H1 (cell line): ENCODE results near the gene RERE. TPM values are rescaled to one million over a fixed set of nuclear protein-coding genes. Genes with fewer than 3 reads are reported as not detected.

Source experiments
- CTCF ChIA-PET: fragments of 300-600 bp; sonication (Branson Sonifier 250); formaldehyde crosslinking; loops from one replicate; lab custom pipeline; 2021; ENCODE audit not compliant: partially characterized antibody; lab: Charles Lee
- POLR2A ChIA-PET: fragments of 300-600 bp; sonication (Branson Sonifier 250); formaldehyde crosslinking; loops from one replicate; lab custom pipeline; 2021; ENCODE audit warnings: inconsistent platforms; ENCODE audit not compliant: partially characterized antibody; lab: Charles Lee
- DNase-seq, 2 experiments: peaks; one replicate each; pipeline versions ENCODE4 v3.0.0 to v3.0.0-alpha.2; 2010 to 2022; ENCODE audit warnings: low spot score in 2 of 2, low read depth in 1 of 2, mixed read lengths in 1 of 2
- FAIRE-seq: peaks from 2 replicates; lab custom pipeline; 2011; peaks lifted over from hg19 to GRCh38; lab: Jason Lieb, UNC
- H2AFZ ChIP-seq: 2 replicates; pipeline ENCODE4 v1.8.1; 2012; ENCODE audit warnings: low read length, inconsistent platforms
- H2AK5ac ChIP-seq: 2 replicates; pipeline ENCODE4 v1.6.1; 2013; ENCODE audit warnings: low read depth, low read length
- H2BK120ac ChIP-seq: replicated peaks from 2 replicates; pipeline ENCODE3; 2013; ENCODE audit warnings: low read depth, low read length, inconsistent platforms
- H2BK12ac ChIP-seq: 2 replicates; pipeline ENCODE4 v1.6.1; 2013; ENCODE audit warnings: low read depth, low read length
- H2BK15ac ChIP-seq: 2 replicates; pipeline ENCODE4 v1.6.1; 2013; ENCODE audit warnings: low read length
- H2BK20ac ChIP-seq: 2 replicates; pipeline ENCODE4 v1.6.1; 2013; ENCODE audit warnings: low read length
- H2BK5ac ChIP-seq: 2 replicates; pipeline ENCODE4 v1.6.1; 2013; ENCODE audit warnings: low read depth, low read length
- H3K14ac ChIP-seq: 2 replicates; pipeline ENCODE4 v1.6.1; 2013; ENCODE audit warnings: inconsistent platforms; ENCODE audit not compliant: insufficient read length
- H3K18ac ChIP-seq: 2 replicates; pipeline ENCODE4 v1.6.1; 2013; ENCODE audit warnings: low read length; ENCODE audit errors: extremely low read depth
- H3K23ac ChIP-seq: 2 replicates; pipeline ENCODE4 v1.6.1; 2013; ENCODE audit warnings: inconsistent platforms; ENCODE audit not compliant: insufficient read length
- H3K23me2 ChIP-seq: 2 replicates; pipeline ENCODE4 v1.6.1; 2013; ENCODE audit warnings: low read depth, low read length
- H3K27ac ChIP-seq: 2 replicates; pipeline ENCODE4 v1.6.1; 2011; ENCODE audit warnings: low read depth, low read length, inconsistent platforms
- H3K27me3 ChIP-seq, 4 experiments: replicated peaks in 1 of 4; 1 replicate in 1 of 4; 2 replicates in 3 of 4; pipeline versions ENCODE4 v1.6.1 to v1.8.1; 2011 to 2013; ENCODE audit warnings: low read length in 3 of 4, mild to moderate bottlenecking in 3 of 4, inconsistent platforms in 2 of 4, mixed read lengths in 2 of 4, moderate library complexity in 1 of 4; ENCODE audit not compliant: control insufficient read depth in 3 of 4, insufficient read depth in 3 of 4; ENCODE audit errors: extremely low read depth in 1 of 4
- H3K36me3 ChIP-seq, 4 experiments: 2 replicates each; pipeline versions ENCODE4 v1.6.1 to v1.8.1; 2011 to 2013; ENCODE audit warnings: mild to moderate bottlenecking in 4 of 4, low read length in 3 of 4, moderate library complexity in 2 of 4, control low read depth in 1 of 4, inconsistent platforms in 1 of 4; ENCODE audit not compliant: insufficient read depth in 4 of 4, control insufficient read depth in 2 of 4
- H3K4ac ChIP-seq: replicated peaks from 2 replicates; pipeline ENCODE3; 2013; ENCODE audit warnings: low read length, low read depth, mixed read lengths, inconsistent platforms; ENCODE audit not compliant: insufficient read length
- H3K4me1 ChIP-seq, 4 experiments: replicated peaks in 1 of 4; 1 replicate in 1 of 4; 2 replicates in 3 of 4; pipeline versions ENCODE4 v1.6.1 to v1.8.1; 2011 to 2013; ENCODE audit warnings: low read length in 3 of 4, inconsistent platforms in 2 of 4, mixed read lengths in 1 of 4; ENCODE audit not compliant: insufficient read depth in 4 of 4, control insufficient read depth in 3 of 4
- H3K4me2 ChIP-seq, 2 experiments: 2 replicates each; pipeline versions ENCODE4 v1.6.1 to v1.8.1; 2011 to 2013; ENCODE audit warnings: low read depth in 2 of 2, low read length in 2 of 2, control low read depth in 1 of 2, inconsistent platforms in 1 of 2, mild to moderate bottlenecking in 1 of 2; ENCODE audit not compliant: insufficient read depth in 1 of 2
- H3K4me3 ChIP-seq, 4 experiments: fragments of 200-600, 300-600 bp in 1 of 4; sonication (generic), shearing (Covaris generic), sonication (Bioruptor Twin) in 1 of 4; 2 replicates each; pipeline versions ENCODE4 v1.5.1 to v1.8.1; 2011 to 2016; ENCODE audit warnings: low read length in 4 of 4, low read depth in 3 of 4, control low read depth in 2 of 4, inconsistent platforms in 2 of 4, mild to moderate bottlenecking in 2 of 4, mixed read lengths in 1 of 4, moderate library complexity in 1 of 4; ENCODE audit not compliant: insufficient read depth in 2 of 4; ENCODE audit errors: extremely low read depth in 1 of 4
- H3K56ac ChIP-seq: replicated peaks from 2 replicates; pipeline ENCODE3; 2013; ENCODE audit warnings: low read depth, mild to moderate bottlenecking, mixed read lengths, low read length, inconsistent platforms; ENCODE audit not compliant: insufficient read length
- H3K79me1 ChIP-seq: 2 replicates; pipeline ENCODE4 v1.6.1; 2013; ENCODE audit warnings: low read depth, low read length, control low read depth
- H3K79me2 ChIP-seq, 2 experiments: 2 replicates each; pipeline versions ENCODE4 v1.6.1 to v1.8.1; 2012 to 2013; ENCODE audit warnings: low read length in 2 of 2, mild to moderate bottlenecking in 2 of 2, inconsistent platforms in 1 of 2; ENCODE audit not compliant: insufficient read depth in 2 of 2, control insufficient read depth in 1 of 2
- H3K9ac ChIP-seq, 4 experiments: replicated peaks in 1 of 4; 1 replicate in 1 of 4; 2 replicates in 3 of 4; pipeline versions ENCODE4 v1.6.1 to v1.8.1; 2011 to 2013; ENCODE audit warnings: low read depth in 3 of 4, low read length in 3 of 4, control low read depth in 2 of 4, mild to moderate bottlenecking in 2 of 4, moderate library complexity in 2 of 4, inconsistent platforms in 1 of 4; ENCODE audit errors: extremely low read depth in 1 of 4
- H3K9me3 ChIP-seq, 2 experiments: 2 replicates each; pipeline versions ENCODE4 v1.6.1 to v1.8.1; 2012 to 2013; ENCODE audit warnings: mild to moderate bottlenecking in 2 of 2, moderate library complexity in 2 of 2, control low read depth in 1 of 2, inconsistent platforms in 1 of 2, low read depth in 1 of 2, low read length in 1 of 2, mixed read lengths in 1 of 2; ENCODE audit not compliant: insufficient read depth in 2 of 2
- H4K20me1 ChIP-seq, 2 experiments: replicated peaks in 1 of 2; 2 replicates each; pipeline versions ENCODE3 to v1.8.1; 2011 to 2013; ENCODE audit warnings: inconsistent platforms in 2 of 2, low read length in 2 of 2, mild to moderate bottlenecking in 1 of 2; ENCODE audit not compliant: insufficient read depth in 2 of 2, control insufficient read depth in 1 of 2
- H4K5ac ChIP-seq: 2 replicates; pipeline ENCODE4 v1.6.1; 2013; ENCODE audit warnings: low read length, low read depth, mixed read lengths, inconsistent platforms; ENCODE audit not compliant: insufficient read length
- H4K8ac ChIP-seq: 2 replicates; pipeline ENCODE4 v1.8.0; 2013; ENCODE audit warnings: mild to moderate bottlenecking, moderate library complexity, low read length, inconsistent platforms; ENCODE audit not compliant: insufficient read depth; ENCODE audit errors: extremely low read depth
- H4K91ac ChIP-seq: replicated peaks from 2 replicates; pipeline ENCODE3; 2013; ENCODE audit warnings: low read length, mixed read lengths, inconsistent platforms; ENCODE audit not compliant: insufficient read length
- BRCA1 ChIP-seq: IDR thresholded peaks from 2 replicates; pipeline ENCODE4 v1.6.1; 2012; ENCODE audit warnings: low read depth, low read length, improper control_type of control experiment
- JUND ChIP-seq: IDR thresholded peaks from 2 replicates; pipeline ENCODE4 v1.6.1; 2011; ENCODE audit warnings: mild to moderate bottlenecking, improper control_type of control experiment, low read length
- NANOG ChIP-seq: IDR thresholded peaks from 2 replicates; pipeline ENCODE4 v1.6.1; 2011; ENCODE audit warnings: low read length, low read depth, mild to moderate bottlenecking, inconsistent platforms; ENCODE audit not compliant: insufficient read depth, poor library complexity, severe bottlenecking
- RNF2 ChIP-seq: fragments of 200-900, 300-1000 bp; sonication (generic); IDR thresholded peaks from 2 replicates; pipeline ENCODE4 v1.7.1; 2016; ENCODE audit warnings: borderline replicate concordance, low read depth, mild to moderate bottlenecking, antibody characterized with exemption, low read length; ENCODE audit not compliant: poor library complexity, severe bottlenecking; ENCODE audit errors: missing control alignments
- SIX5 ChIP-seq: IDR thresholded peaks from 2 replicates; pipeline ENCODE4 v1.6.1; 2011; ENCODE audit warnings: mild to moderate bottlenecking, low read depth, low read length
- TEAD4 ChIP-seq: IDR thresholded peaks from 2 replicates; pipeline ENCODE4 v1.6.1; 2012; ENCODE audit warnings: low read depth, low read length, inconsistent platforms, mixed read lengths
- WGBS, 2 experiments: shearing (Covaris generic) in 1 of 2; methylation state at CpG; one replicate each; pipeline versions ENCODE4 v1.1.6 to v1.1.7; 2013 to 2015; ENCODE audit warnings: low lambda C conversion rate in 2 of 2, mixed read lengths in 2 of 2, inconsistent platforms in 1 of 2, low coverage in 1 of 2, missing lambda C conversion rate in 1 of 2; ENCODE audit not compliant: insufficient replicate concordance in 2 of 2, insufficient coverage in 1 of 2, insufficient read length in 1 of 2; ENCODE audit errors: extremely low coverage in 1 of 2, missing lambda C conversion rate in 1 of 2; 5-methylcytosine and 5-hydroxymethylcytosine counted together
- polyA plus RNA-seq, 7 experiments: library from polyadenylated mRNA; depleted of rRNA in 3 of 7; stranded (reverse) in 5 of 7; unstranded in 2 of 7; fragments of >200 nt in 5 of 7; fragments of 200-250 nt in 2 of 7; gene quantifications; 1 replicate in 5 of 7; 2 replicates in 1 of 7; 4 replicates in 1 of 7; pipeline versions ENCODE4 v1.2.1 to v1.2.3, GENCODE V29; 2011 to 2013; ENCODE audit warnings: missing spikeins in 2 of 7, mixed read lengths in 2 of 7
- total RNA-seq: library from RNA; stranded (reverse); fragmentation: NEBNext Ultra II Directional; extraction: Animal tissue kit (Norgen Biotek cat#: 25700); gene quantifications from 2 replicates; pipeline ENCODE4 v1.2.1, GENCODE V29; 2021
- TF ChIP-seq, protein P1 (sequence below): IDR thresholded peaks from 2 replicates; pipeline ENCODE4 v1.6.1; 2012; ENCODE audit warnings: low read length, inconsistent platforms

RERE gene
- total and polyA plus RNA-seq, 2 of the 8 experiments (the other 6 are each of a cell fraction or from before 2014, with no cell fraction given) = 15.3 to 142 TPM

DNA sequence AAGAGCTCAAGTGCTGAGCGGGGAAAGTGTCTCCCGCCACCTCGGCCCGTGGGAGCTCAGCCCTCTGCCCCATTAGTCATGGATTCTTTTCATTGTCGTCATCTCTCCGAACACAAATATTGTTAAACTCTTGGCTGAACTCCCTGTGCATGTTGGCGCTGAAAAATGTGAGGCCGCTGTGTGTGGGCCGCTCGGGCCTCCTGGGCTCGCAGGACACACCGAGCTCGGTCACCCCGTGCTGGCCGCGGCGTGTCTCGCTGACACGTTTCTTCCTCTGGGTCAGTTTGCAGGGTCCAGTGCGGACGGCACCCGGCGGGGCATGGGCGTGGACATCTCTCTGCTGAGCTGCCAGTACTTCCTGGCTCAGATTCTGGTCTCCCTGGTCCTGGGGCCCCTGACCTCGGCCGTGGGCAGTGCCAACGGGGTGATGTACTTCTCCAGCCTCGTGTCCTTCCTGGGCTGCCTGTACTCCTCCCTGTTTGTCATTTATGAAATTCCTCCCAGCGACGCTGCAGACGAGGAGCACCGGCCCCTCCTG is 473.9 kb downstream of the RERE start:
- Histone ChIP-seq H3K9ac (no peak overlapping the region), H2BK20ac (no peak overlapping the region), H2BK15ac (no peak overlapping the region), H3K56ac (no peak overlapping the region), H3K27me3 (no peaks in the 10 kb centered on the region), H4K5ac (no peak overlapping the region), H3K4me2 (no peak overlapping the region), H3K18ac (no peak overlapping the region; the same call in 1 of the 2 replicates), H3K4me1 (peaks cover 0 to under 1% (median 0%) of the 10 kb centered on the region in 4 experiments; a peak in 1 of 7 replicates), H3K36me3 (no peaks in the 10 kb centered on the region), H3K23ac (no peak overlapping the region), H2BK12ac (no peak overlapping the region), H3K27ac (no peak overlapping the region), H3K23me2 (peaks cover 9% of the 10 kb centered on the region; the same call in 1 of the 2 replicates), H3K14ac (no peak overlapping the region), H4K8ac (no peak overlapping the region), H4K91ac (no peak overlapping the region), H2BK120ac (no peak overlapping the region), H2AFZ (no peak overlapping the region), H2BK5ac (no peak overlapping the region), H2AK5ac (no peak overlapping the region), H4K20me1 (peaks cover 0 to 4% of the 10 kb centered on the region in 2 experiments), H3K9me3 (no peaks in the 10 kb centered on the region), H3K79me1 (no peaks in the 10 kb centered on the region), H3K79me2 (no peaks in the 10 kb centered on the region), H3K4me3 (no peak overlapping the region), H3K4ac (no peak overlapping the region)
- CTCF ChIA-PET = interaction anchor here (0.5 to 6.9 kb wide), 7 partner anchors 7 to 418 kb away, joined by 3 to 29 read pairs (median 3); no protein-coding TSS in a partner anchor
- POLR2A ChIA-PET = interaction anchor here (0.6 to 0.9 kb wide), 2 partner anchors 13 to 37 kb away, joined by 3 read pairs; no protein-coding TSS in a partner anchor
- DNase-seq = no peak
- no peak for FAIRE-seq
- 96% methylated on average over 29 of the region's 32 CpGs; no CpG with 5 or more reads in 1 of the 2 experiments for WGBS, 2 experiments
- TF ChIP-seq TEAD4 (no peak), NANOG (no peak), RNF2 (no peak), BRCA1 (no peak), SIX5 (no peak), JUND (no peak)
- TF ChIP-seq, protein P1, sequence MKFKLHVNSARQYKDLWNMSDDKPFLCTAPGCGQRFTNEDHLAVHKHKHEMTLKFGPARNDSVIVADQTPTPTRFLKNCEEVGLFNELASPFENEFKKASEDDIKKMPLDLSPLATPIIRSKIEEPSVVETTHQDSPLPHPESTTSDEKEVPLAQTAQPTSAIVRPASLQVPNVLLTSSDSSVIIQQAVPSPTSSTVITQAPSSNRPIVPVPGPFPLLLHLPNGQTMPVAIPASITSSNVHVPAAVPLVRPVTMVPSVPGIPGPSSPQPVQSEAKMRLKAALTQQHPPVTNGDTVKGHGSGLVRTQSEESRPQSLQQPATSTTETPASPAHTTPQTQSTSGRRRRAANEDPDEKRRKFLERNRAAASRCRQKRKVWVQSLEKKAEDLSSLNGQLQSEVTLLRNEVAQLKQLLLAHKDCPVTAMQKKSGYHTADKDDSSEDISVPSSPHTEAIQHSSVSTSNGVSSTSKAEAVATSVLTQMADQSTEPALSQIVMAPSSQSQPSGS = no peak
